Stimulated activated CD4-positive, alpha-beta T cell treated with anti-CD3 and anti-CD28 coated beads, Interleukin-2, amount 100 ng/mL, for 4 hours (primary cell): ENCODE results near the gene COPRS.

Experiments
- DNase-seq: peaks from one replicate; pipeline ENCODE4 v3.0.0-alpha.2; 2020; ENCODE audit warnings: low read depth

COPRS gene

DNA sequence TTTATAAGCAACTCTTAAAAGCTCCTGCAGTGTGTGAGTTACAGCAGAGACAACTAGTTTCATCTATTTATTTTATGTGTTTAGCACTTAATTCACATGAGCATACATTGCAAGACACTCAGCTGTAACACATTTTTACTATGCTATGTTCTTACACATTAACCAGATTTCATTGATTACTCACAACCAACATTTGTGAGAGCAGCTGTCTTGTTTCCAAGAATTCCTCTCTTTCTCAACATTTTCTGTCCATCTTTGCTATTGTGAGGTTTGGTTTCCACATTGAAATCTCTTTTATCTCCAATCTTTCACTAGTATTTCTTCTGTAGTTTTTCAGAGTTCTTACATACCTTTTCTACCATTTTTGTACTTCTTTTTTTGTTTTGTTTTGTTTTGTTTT, 51.2 kb downstream of the COPRS start:
- no peak for DNase-seq

DNA sequence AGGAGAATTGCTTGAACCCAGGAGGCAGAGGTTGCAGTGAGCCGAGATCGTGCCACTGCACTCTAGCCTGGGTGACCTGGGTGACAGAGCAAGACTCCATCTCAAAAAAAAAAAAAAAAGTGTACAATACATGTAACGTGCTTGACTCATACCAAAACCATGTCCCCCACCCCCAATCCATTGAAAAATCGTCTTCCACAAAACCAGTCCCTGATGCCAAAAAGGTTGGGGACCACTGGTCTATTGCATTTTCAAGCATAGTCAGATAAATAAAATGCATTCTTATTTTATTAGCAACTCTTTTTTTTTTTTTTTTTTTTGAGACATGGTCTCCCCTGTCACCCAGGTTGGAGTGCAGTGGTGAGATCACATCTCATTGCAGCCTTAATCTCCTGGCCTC, 52.1 kb downstream of the COPRS start:
- DNase-seq: no peak

DNA sequence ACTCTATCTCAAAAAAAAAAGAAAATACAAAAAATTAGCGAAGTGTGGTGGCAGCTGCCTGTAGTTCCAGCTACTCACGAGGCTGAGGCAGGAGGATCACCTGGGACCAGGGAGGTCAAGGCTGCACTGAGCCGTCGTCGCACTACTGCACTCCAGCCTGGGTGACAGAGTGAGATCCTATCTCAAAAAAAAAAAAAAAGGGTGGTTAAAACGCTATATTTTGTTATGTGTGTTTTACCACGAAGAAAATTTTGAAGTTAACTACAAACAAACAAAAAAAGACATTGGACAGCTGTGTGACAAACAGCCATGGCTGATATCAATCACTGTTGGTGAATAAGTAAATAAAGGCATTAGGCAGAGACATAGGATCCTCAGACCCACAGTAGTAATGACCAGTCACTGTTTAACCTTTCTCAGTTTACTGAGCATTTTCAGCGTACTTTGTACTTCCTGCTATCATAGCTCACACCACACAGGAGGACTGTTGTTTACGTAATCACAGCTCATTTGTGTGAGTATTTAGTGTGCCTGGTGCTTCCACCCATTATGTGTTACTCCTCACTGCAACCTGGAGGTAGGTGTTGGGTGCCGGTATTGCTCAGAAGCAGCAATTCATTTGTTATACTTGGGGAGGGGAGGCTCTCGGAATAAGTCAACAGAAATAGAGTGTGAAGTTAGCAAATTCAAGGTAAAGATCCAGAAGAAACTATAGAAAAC, 55.4 kb downstream of the COPRS start:
- no peak for DNase-seq

DNA sequence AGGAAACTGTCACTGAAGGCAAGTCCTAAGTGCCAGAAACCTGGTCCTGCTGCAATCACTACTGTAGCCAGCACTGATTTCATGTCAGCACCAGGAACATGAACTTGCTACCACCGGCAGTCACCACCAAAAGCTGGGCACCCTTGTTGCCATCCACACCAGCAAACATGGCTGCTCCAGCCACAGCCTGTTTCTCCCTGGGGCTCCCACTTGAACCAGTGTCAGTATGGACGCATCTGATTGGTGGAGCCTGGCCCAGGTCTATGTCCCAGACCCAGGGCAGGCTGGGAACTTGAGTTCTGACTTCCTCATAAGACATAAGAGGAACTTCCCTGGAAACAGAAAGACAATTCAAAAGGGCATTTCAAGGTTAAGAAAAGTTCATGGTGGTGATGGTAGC, 56.5 kb downstream of the COPRS start:
- DNase-seq: no peak
